ENCODE measurements around the gene HPS3. TPM values are rescaled to one million over a fixed set of nuclear protein-coding genes. Genes with fewer than 3 reads are reported as not detected.

Gene HPS3
- total RNA-seq, 1 experiment from 2014 or later, result 68.0 TPM

DNA sequence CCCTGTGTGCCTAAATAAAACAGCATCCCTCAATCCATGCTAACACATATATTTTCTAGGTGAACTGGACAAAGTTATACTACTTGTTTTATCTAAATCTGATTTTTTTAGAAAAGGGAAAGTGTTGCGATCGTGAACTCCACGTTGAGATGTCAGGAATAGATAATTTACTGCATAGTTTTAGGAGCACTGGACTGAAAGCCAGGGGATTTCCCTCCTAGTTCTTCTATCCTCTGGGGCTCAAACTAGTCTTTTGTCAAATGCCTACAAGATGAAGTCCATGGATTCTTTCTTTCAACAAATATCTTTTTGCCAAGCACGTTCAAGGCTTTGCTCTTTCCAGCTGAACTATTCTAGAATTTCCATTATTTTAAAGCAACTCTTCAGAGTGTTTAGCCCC lies 617 bp upstream of the HPS3 start:
- POLR2A ChIA-PET, result interaction anchor here (1.1 kb wide), 1 partner anchor 249 kb away, joined by 3 read pairs; the partner anchor contains the start of gene TM4SF1
- intact Hi-C loops (cut with micrococcal nuclease; ENCODE audit: unreplicated experiment) (loop anchor here (2.0 kb wide), 1 partner anchor 144 kb away; no protein-coding TSS in a partner anchor), in situ Hi-C loops (cut with HindIII; ENCODE audit: low pct_unique_long_range_greater_than_20kb, low sequenced_read_pairs) (no loop called here)
- CTCF ChIA-PET, result interaction anchor here (1.4 kb wide), 1 partner anchor 8 kb away, joined by 6 read pairs; no protein-coding TSS in a partner anchor
- Histone ChIP-seq H3K27ac (ENCODE audit: low read length) (peak overlapping the region; percentile 84), H3K4me1 (ENCODE audit: control insufficient read depth, insufficient read depth, low read length) (peaks cover 32% of the 10 kb centered on the region), H3K4me3 (ENCODE audit: low read depth in 2 of 2, low read length in 2 of 2) (peak overlapping the region; percentile 71 to 92), H3K9me3 (ENCODE audit: control insufficient read depth, insufficient read depth, low read depth, low read length) (no peaks in the 10 kb centered on the region), H3K27me3 (ENCODE audit: control insufficient read depth, insufficient read depth, low read length) (no peaks in the 10 kb centered on the region), H3K36me3 (ENCODE audit: control insufficient read depth, insufficient read depth, low read length) (no peaks in the 10 kb centered on the region)
- ATAC-seq, result no peak
- DNase-seq (ENCODE audit: low read depth, low spot score), result no peak
- BruUV-seq (replicated peaks), result TSS peak; percentile 91
- TF ChIP-seq, protein P1, sequence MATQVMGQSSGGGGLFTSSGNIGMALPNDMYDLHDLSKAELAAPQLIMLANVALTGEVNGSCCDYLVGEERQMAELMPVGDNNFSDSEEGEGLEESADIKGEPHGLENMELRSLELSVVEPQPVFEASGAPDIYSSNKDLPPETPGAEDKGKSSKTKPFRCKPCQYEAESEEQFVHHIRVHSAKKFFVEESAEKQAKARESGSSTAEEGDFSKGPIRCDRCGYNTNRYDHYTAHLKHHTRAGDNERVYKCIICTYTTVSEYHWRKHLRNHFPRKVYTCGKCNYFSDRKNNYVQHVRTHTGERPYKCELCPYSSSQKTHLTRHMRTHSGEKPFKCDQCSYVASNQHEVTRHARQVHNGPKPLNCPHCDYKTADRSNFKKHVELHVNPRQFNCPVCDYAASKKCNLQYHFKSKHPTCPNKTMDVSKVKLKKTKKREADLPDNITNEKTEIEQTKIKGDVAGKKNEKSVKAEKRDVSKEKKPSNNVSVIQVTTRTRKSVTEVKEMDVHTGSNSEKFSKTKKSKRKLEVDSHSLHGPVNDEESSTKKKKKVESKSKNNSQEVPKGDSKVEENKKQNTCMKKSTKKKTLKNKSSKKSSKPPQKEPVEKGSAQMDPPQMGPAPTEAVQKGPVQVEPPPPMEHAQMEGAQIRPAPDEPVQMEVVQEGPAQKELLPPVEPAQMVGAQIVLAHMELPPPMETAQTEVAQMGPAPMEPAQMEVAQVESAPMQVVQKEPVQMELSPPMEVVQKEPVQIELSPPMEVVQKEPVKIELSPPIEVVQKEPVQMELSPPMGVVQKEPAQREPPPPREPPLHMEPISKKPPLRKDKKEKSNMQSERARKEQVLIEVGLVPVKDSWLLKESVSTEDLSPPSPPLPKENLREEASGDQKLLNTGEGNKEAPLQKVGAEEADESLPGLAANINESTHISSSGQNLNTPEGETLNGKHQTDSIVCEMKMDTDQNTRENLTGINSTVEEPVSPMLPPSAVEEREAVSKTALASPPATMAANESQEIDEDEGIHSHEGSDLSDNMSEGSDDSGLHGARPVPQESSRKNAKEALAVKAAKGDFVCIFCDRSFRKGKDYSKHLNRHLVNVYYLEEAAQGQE (IDR thresholded peaks at IDR 0.05; ENCODE audit: insufficient read depth in 1 of 2, low read depth in 2 of 2, low read length in 1 of 2), result no peak
- TF ChIP-seq TCF7L2 (IDR thresholded peaks at IDR 0.05; ENCODE audit: low read depth, low read length) (no peak), POLR2AphosphoS5 (IDR thresholded peaks at IDR 0.05; ENCODE audit: low read depth, low read length) (no peak), SIN3A (IDR thresholded peaks at IDR 0.05; ENCODE audit: borderline replicate concordance, insufficient read depth, low read depth, low read length) (no peak)
- TF ChIP-seq, protein P2, sequence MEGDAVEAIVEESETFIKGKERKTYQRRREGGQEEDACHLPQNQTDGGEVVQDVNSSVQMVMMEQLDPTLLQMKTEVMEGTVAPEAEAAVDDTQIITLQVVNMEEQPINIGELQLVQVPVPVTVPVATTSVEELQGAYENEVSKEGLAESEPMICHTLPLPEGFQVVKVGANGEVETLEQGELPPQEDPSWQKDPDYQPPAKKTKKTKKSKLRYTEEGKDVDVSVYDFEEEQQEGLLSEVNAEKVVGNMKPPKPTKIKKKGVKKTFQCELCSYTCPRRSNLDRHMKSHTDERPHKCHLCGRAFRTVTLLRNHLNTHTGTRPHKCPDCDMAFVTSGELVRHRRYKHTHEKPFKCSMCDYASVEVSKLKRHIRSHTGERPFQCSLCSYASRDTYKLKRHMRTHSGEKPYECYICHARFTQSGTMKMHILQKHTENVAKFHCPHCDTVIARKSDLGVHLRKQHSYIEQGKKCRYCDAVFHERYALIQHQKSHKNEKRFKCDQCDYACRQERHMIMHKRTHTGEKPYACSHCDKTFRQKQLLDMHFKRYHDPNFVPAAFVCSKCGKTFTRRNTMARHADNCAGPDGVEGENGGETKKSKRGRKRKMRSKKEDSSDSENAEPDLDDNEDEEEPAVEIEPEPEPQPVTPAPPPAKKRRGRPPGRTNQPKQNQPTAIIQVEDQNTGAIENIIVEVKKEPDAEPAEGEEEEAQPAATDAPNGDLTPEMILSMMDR (IDR thresholded peaks at IDR 0.05), result no peak

DNA sequence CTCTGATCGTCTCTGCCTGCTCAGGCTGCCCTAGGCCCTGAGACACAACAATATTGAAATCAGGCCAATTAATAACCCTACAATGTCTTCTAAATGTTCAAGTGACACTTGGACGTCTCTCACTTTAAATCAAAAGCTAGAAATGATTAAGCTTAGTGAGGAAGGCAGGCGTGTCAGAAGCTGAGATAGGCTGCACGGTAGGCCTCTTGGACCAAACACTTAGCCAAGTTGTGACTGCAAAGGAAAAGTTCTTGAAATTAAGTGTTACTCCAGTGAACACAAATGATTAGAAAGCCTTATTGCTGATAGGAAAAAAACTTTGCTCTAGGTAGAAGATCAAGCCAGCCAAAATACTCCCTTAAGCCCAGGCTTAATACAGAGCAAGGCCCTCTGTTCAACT lies 2.2 kb downstream of the HPS3 start:
- Histone ChIP-seq H3K4me3 (ENCODE audit: low read depth in 2 of 2, low read length in 2 of 2) (peak overlapping the region; percentile 71 to 92), H3K9me3 (ENCODE audit: control insufficient read depth, insufficient read depth, low read depth, low read length) (no peaks in the 10 kb centered on the region), H3K27ac (ENCODE audit: low read length) (peak overlapping the region; percentile 84), H3K27me3 (ENCODE audit: control insufficient read depth, insufficient read depth, low read length) (no peaks in the 10 kb centered on the region), H3K36me3 (ENCODE audit: control insufficient read depth, insufficient read depth, low read length) (no peaks in the 10 kb centered on the region), H3K4me1 (ENCODE audit: control insufficient read depth, insufficient read depth, low read length) (peaks cover 53% of the 10 kb centered on the region)
- no peak for DNase-seq (ENCODE audit: low read depth, low spot score)
- CTCF ChIA-PET, result interaction anchor here (0.9 kb wide), 1 partner anchor 176 kb away, joined by 5 read pairs; no protein-coding TSS in a partner anchor
- ATAC-seq, result no peak
- TF ChIP-seq, protein P2 (IDR thresholded peaks at IDR 0.05), result no peak
- TF ChIP-seq, protein P1 (IDR thresholded peaks at IDR 0.05; ENCODE audit: insufficient read depth in 1 of 2, low read depth in 2 of 2, low read length in 1 of 2), result no peak
- TF ChIP-seq SIN3A (IDR thresholded peaks at IDR 0.05; ENCODE audit: borderline replicate concordance, insufficient read depth, low read depth, low read length) (no peak), POLR2AphosphoS5 (IDR thresholded peaks at IDR 0.05; ENCODE audit: low read depth, low read length) (no peak), TCF7L2 (IDR thresholded peaks at IDR 0.05; ENCODE audit: low read depth, low read length) (no peak)
- POLR2A ChIA-PET, result interaction anchor here (0.9 kb wide), 1 partner anchor 23 kb away, joined by 3 read pairs; no protein-coding TSS in a partner anchor
- intact Hi-C loops (cut with micrococcal nuclease; ENCODE audit: unreplicated experiment), result no loop called here
- BruUV-seq (replicated peaks), result no TSS peak
- in situ Hi-C loops (cut with HindIII; ENCODE audit: low pct_unique_long_range_greater_than_20kb, low sequenced_read_pairs), result no loop called here

Measured in Panc1 (cell line).